Measurements from ENCODE around the gene AKAP14. TPM values are rescaled to one million over a fixed set of nuclear protein-coding genes. Genes with fewer than 3 reads are reported as not detected.

AKAP14 gene
- total and polyA plus RNA-seq, 2 of the 8 experiments (the other 6 are each of a cell fraction or from before 2014, with no cell fraction given) = 0.79 to 1.3 TPM

GRCh38 chrX:119941336-119941735 lies 45.6 kb downstream of the AKAP14 start:
- Histone ChIP-seq H3K4me2 (ENCODE audit: insufficient read depth in 1 of 2, low read depth in 2 of 2, low read length in 2 of 2) (no peak overlapping the region; a peak in 1 of 4 replicates), H2BK20ac (ENCODE audit: low read length) (no peak overlapping the region), H3K23me2 (ENCODE audit: low read depth, low read length) (no peaks in the 10 kb centered on the region; the same call in 1 of the 2 replicates), H3K14ac (ENCODE audit: insufficient read length) (no peak overlapping the region), H2AFZ (ENCODE audit: low read length) (no peak overlapping the region), H3K79me1 (ENCODE audit: low read depth, low read length) (no peaks in the 10 kb centered on the region), H2BK120ac (replicated peaks; ENCODE audit: low read depth, low read length) (no peak overlapping the region), H3K4me3 (ENCODE audit: extremely low read depth in 1 of 4, insufficient read depth in 2 of 4, low read depth in 3 of 4, low read length in 4 of 4) (no peak overlapping the region), H3K56ac (replicated peaks; ENCODE audit: insufficient read length, low read depth, low read length) (no peak overlapping the region), H3K9me3 (ENCODE audit: insufficient read depth in 2 of 2, low read depth in 1 of 2, low read length in 1 of 2) (no peaks in the 10 kb centered on the region), H3K18ac (ENCODE audit: extremely low read depth, low read length) (no peak overlapping the region), H3K23ac (ENCODE audit: insufficient read length) (no peak overlapping the region), H3K4ac (replicated peaks; ENCODE audit: insufficient read length, low read depth, low read length) (no peak overlapping the region), H2AK5ac (ENCODE audit: low read depth, low read length) (no peak overlapping the region), H3K27me3 (replicated peaks in 1 of 4; ENCODE audit: control insufficient read depth in 3 of 4, extremely low read depth in 1 of 4, insufficient read depth in 3 of 4, low read length in 3 of 4) (no peaks in the 10 kb centered on the region), H4K91ac (replicated peaks; ENCODE audit: insufficient read length, low read length) (no peak overlapping the region), H3K27ac (ENCODE audit: low read depth, low read length) (no peak overlapping the region), H4K8ac (ENCODE audit: extremely low read depth, insufficient read depth, low read length) (no peak overlapping the region), H3K9ac (replicated peaks in 1 of 4; ENCODE audit: extremely low read depth in 1 of 4, low read depth in 3 of 4, low read length in 3 of 4) (no peak overlapping the region), H2BK5ac (ENCODE audit: low read depth, low read length) (no peak overlapping the region), H3K36me3 (ENCODE audit: control insufficient read depth in 2 of 4, insufficient read depth in 4 of 4, low read length in 3 of 4) (peaks cover 0 to 2% (median 0%) of the 10 kb centered on the region in 4 experiments; a peak in 1 of 8 replicates), H3K4me1 (replicated peaks in 1 of 4; ENCODE audit: control insufficient read depth in 3 of 4, insufficient read depth in 4 of 4, low read length in 3 of 4) (no peaks in the 10 kb centered on the region), H4K20me1 (replicated peaks in 1 of 2; ENCODE audit: control insufficient read depth in 1 of 2, insufficient read depth in 2 of 2, low read length in 2 of 2) (no peaks in the 10 kb centered on the region), H2BK15ac (ENCODE audit: low read length) (no peak overlapping the region), H4K5ac (ENCODE audit: insufficient read length, low read depth, low read length) (no peak overlapping the region), H2BK12ac (ENCODE audit: low read depth, low read length) (no peak overlapping the region), H3K79me2 (ENCODE audit: control insufficient read depth in 1 of 2, insufficient read depth in 2 of 2, low read length in 2 of 2) (no peaks in the 10 kb centered on the region)
- FAIRE-seq (no peak), DNase-seq (ENCODE audit: low read depth in 1 of 2, low spot score in 2 of 2) (no peak)
- TF ChIP-seq NRF1 (IDR thresholded peaks at IDR 0.05; ENCODE audit: low read depth, low read length) (no peak), CTBP2 (IDR thresholded peaks at IDR 0.05; ENCODE audit: borderline replicate concordance, insufficient read depth, insufficient read length, low read length) (no peak), PHF8 (conservative IDR thresholded peaks at IDR 0.05; ENCODE audit: low read depth, low read length) (no peak), ZNF274 (IDR thresholded peaks at IDR 0.05; ENCODE audit: borderline replicate concordance, extremely low read depth, low read length) (no peak), BRCA1 (IDR thresholded peaks at IDR 0.05; ENCODE audit: low read depth, low read length) (no peak), CHD1 (IDR thresholded peaks at IDR 0.05; ENCODE audit: low read depth, low read length) (no peak), KDM1A (IDR thresholded peaks at IDR 0.05; ENCODE audit: borderline replicate concordance, low read length) (no peak), KDM5A (IDR thresholded peaks at IDR 0.05; ENCODE audit: low read length) (no peak)
- CTCF ChIA-PET (ENCODE audit: partially characterized antibody) = no interaction called here
- POLR2A ChIA-PET (ENCODE audit: partially characterized antibody) = no interaction called here
